Stimulated activated CD4-positive, alpha-beta T cell treated with anti-CD3 and anti-CD28 coated beads, Interleukin-4, amount 100 ng/mL, for 1 hour (primary cell): ENCODE results near the gene PACS1.

Source experiments
- DNase-seq: peaks from one replicate; pipeline ENCODE4 v3.0.0-alpha.2; 2020

Gene PACS1

GRCh38 chr11:66190786-66191185 is 120.7 kb downstream of the PACS1 start:
- DNase-seq = no peak

GRCh38 chr11:66192181-66192863 is 122.2 kb downstream of the PACS1 start:
- no peak for DNase-seq

- DNase-seq = no peak
Measured at GRCh38 chr11:66194391-66194790, 124.3 kb downstream of the PACS1 start.

- DNase-seq = no peak
Measured at GRCh38 chr11:66195867-66196266, 125.8 kb downstream of the PACS1 start.

- DNase-seq = no peak
Measured at GRCh38 chr11:66203847-66204246, 133.8 kb downstream of the PACS1 start.

GRCh38 chr11:66204412-66204811 is 134.3 kb downstream of the PACS1 start:
- no peak for DNase-seq

- DNase-seq = no peak
Measured at GRCh38 chr11:66207816-66208215, 137.7 kb downstream of the PACS1 start.

- DNase-seq = no peak
Measured at GRCh38 chr11:66211100-66211499, 141.0 kb downstream of the PACS1 start.

- DNase-seq = no peak
Measured at GRCh38 chr11:66216911-66217310, 146.8 kb downstream of the PACS1 start.

- no peak for DNase-seq
Measured at GRCh38 chr11:66218036-66218435, 148.0 kb downstream of the PACS1 start.

GRCh38 chr11:66218846-66219620 is 149.0 kb downstream of the PACS1 start:
- no peak for DNase-seq

- no peak for DNase-seq
Measured at GRCh38 chr11:66219846-66220565, 149.9 kb downstream of the PACS1 start.

- no peak for DNase-seq
Measured at GRCh38 chr11:66220566-66220935, 150.5 kb downstream of the PACS1 start.

- no peak for DNase-seq
Measured at GRCh38 chr11:66221012-66221411, 150.9 kb downstream of the PACS1 start.

GRCh38 chr11:66221726-66222236 is 151.7 kb downstream of the PACS1 start:
- DNase-seq = no peak

GRCh38 chr11:66222358-66223149 is 152.5 kb downstream of the PACS1 start:
- DNase-seq = peak; percentile 89

- DNase-seq = no peak
Measured at GRCh38 chr11:66224226-66224855, 154.3 kb downstream of the PACS1 start.

GRCh38 chr11:66225066-66225465 is 155.0 kb downstream of the PACS1 start:
- DNase-seq = no peak

GRCh38 chr11:66226101-66226500 is 156.0 kb downstream of the PACS1 start:
- no peak for DNase-seq

GRCh38 chr11:66227700-66228099 is 157.6 kb downstream of the PACS1 start:
- no peak for DNase-seq

- no peak for DNase-seq
Measured at GRCh38 chr11:66228521-66228920, 158.4 kb downstream of the PACS1 start.

- DNase-seq = no peak
Measured at GRCh38 chr11:66230156-66230555, 160.1 kb downstream of the PACS1 start.
